Prostate gland (tissue), 1 donor: ENCODE results near the gene PAM16.

Experiments used
- POLR2A ChIP-seq: fragments of 450-650 bp; IDR thresholded peaks from one replicate; pipeline ENCODE4 v1.6.1; 2016; ENCODE audit warnings: antibody characterized with exemption, mild to moderate bottlenecking
- POLR2AphosphoS5 ChIP-seq: sonication (generic); formaldehyde crosslinking; IDR thresholded peaks from one replicate; pipeline ENCODE4 v1.6.1; 2017; ENCODE audit warnings: antibody characterized with exemption

DNA sequence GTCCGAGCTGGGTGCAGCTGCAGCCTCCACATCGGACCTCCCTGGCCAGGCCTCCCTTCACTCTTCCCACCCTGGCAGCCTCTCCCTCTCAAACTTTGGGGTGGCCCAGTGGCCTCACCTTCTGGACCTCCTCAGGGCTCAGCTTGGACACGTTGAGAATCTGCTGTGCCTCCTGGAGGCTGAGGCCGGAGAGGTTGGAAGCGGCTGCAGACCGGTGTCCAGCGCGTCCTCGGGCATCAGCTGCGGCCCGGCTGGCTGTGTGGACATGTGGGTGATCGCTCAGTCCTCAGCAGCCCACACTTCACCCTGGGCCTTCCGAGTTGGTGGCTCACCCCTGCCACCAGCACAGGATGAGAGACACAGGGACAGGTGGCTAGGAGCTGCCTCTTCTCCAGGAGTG is 9.9 kb downstream of the PAM16 start:
- no peak for TF ChIP-seq POLR2AphosphoS5
- no peak for TF ChIP-seq POLR2A
